Activated gamma-delta T cell treated with anti-CD3 and anti-CD28 coated beads, Interleukin-2, amount 50 U/mL, for 16 hours (primary cell): Measurements from ENCODE around the gene SEC24A.
A peak's percentile ranks its signal among the peaks of the same experiment; 100 is the strongest.
"Not testable (repeated sequence)": the region's sequence is repeated elsewhere in the genome, so short reads cannot be mapped to it uniquely, and the experiment has no call there.

Experiments
- DNase-seq: peaks from one replicate; pipeline ENCODE4 v3.0.0-alpha.2; 2020; ENCODE audit warnings: low read depth

Gene SEC24A

DNA sequence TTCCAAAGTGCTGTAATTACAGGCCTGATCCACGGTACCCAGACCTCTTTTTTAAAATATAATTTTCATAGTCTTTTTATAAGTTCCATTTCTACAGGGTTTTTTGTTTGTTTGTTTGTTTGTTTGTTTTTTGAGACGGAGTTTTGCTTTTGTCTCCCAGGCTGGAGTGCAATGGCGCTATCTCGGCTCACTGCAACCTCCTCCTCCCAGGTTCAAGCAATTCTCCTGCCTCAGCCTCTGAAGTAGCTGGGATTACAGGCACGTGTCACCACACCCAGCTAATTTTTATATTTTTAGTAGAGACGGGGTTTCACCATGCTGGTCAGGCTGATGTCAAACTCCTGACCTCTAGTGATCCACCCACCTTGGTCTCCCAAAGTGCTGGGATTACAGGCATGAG lies 2.1 kb downstream of the SEC24A start:
- not testable (repeated sequence) for DNase-seq

DNA sequence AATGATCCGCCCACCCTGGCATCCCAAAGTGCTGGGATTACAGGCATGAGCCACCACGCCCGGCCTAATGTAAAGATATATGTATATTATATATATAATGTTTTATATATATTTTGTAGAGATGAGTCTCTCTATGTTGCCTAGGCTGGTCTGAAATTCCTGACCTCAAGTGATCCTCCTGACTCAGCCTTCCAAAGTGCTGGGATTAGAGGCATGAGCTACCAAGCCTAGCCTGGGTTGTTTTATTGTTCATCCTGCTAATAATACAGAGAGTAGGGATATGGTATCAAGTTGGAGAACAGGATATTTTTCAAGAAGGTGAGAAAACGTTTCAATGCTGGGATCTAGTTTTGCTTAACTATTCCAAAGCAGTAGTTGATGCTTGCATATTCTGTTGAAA lies 2.9 kb downstream of the SEC24A start:
- DNase-seq: no peak

DNA sequence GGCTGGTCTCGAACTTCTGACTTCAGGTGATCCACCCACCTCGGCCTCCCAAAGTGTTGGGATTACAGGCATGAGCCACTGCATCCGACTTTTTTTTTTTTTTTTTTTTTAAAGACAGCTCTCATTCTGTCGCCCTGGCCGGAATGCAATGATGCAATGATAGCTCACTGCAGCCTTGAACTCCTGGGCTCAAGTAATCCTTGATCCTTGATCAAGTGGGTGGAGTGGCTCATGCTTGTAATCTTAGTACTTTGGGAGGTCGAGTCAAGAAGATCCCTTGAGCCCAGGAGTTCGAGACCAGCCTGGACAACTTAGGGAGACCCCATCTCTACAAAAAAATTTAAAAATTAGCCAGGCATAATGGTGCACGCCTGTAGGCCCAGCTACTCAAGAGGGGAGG lies 8.1 kb downstream of the SEC24A start:
- DNase-seq: no peak

DNA sequence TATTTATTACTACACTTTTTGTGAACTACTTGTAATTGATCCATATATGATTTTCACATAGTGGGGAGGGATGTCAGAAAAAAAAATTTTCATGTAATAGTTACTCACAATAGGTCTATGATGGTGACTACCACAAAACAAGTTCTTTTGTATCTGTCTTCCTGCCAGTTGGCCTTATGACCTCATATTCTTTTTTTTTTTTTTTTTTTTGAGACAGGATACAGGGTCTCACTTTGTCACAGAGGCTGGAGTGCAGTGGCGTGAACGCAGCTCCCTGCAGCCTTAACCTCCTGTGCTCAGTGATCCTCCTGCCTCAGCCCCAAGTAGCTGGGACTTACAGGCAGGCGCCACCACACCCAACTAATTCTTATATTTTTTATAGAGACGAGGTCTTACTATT lies 10.9 kb downstream of the SEC24A start:
- DNase-seq: no peak

DNA sequence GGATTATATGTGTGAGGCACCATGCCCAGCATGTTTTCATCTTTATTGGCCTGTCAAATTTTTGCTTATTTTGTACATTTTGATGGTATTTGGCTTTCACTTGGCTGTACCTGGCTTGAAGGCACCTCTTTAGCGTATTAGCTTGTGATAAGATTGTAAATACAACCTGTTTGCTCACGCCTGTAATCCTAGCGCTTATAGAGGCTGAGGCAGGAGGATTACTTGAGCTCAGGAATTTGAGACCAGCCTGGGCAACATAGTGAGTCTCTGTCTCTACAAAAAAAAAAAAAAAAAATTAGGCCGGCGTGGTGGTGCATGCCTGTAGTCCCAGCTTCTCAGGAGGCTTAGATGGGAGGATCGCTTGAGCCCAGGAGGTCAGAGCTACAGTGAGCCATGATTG lies 11.3 kb downstream of the SEC24A start:
- DNase-seq: no peak

DNA sequence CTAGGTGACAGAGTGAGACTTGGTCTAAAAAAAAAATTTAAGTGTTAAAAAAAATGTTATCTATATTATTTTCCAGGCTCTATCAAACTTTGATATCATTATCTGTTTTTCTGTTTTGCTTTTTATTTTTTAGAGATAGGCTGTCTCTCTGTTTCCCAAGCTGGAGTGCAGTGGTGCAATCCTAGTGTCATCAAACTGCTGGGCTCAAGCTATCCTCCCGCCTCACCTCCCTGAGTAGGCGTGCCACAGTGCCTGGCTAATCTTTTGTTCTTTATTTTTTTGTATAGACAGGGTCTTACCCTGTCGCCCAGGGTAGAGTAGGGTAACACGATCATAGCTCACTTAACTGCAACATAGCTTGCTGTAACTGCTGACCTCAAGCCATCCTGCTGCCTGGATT lies 14.4 kb downstream of the SEC24A start:
- no peak for DNase-seq

DNA sequence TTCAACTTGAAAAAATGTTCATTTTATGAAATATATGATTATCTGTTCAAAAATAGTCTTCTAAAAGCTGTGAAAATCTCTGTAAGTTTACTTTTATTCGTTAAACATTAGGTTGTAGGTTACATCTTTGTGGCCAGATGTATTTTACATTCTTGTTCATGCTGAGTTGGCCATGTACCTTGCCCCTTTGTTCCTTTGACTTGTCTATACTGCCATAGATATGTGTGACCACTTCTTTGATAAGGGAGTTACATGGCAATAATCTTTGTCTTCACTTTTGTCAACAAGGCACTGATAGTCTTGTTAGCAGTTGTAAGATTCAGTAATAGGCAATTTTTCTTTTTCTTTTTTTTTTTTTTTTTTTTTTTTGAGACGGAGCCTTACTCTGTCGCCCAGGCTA lies 15.9 kb downstream of the SEC24A start:
- DNase-seq: no peak

DNA sequence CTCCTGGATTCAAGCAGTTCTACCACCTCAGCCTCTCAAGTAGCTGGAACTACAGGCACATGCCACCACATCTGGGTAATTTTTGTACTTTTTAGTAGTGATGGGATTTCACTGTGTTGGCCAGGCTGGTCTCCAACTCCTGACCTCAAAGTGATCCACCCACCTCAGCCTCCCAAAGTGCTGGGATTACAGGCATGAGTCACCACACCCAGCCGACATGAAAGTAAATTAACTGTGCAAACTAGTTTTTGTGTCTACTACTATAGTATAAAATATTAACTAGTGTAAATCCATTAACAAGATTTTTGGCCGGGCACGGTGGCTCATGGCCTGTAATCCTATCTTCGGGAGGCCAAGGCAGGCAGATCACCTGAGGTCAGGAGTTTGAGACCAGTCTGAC lies 25.0 kb downstream of the SEC24A start:
- not testable (repeated sequence) for DNase-seq

DNA sequence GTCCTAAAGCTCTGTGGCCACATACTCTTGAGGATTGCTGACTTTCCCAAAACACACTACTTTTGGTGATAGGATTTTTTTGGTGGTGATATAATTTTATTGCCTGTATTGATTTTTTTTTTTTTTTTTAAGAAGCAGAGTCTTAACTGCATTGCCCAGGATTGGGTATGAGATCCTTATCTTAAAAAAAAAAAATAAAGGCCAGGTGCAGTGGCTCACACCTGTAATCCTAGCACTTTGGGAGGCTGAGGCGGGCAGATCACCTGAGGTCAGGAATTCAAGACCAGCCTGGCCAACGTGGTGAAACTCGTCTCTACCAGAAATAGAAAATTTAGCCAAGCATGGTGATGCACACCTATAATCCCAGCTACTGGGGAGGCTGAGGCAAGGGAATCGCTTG lies 28.8 kb downstream of the SEC24A start:
- not testable (repeated sequence) for DNase-seq

DNA sequence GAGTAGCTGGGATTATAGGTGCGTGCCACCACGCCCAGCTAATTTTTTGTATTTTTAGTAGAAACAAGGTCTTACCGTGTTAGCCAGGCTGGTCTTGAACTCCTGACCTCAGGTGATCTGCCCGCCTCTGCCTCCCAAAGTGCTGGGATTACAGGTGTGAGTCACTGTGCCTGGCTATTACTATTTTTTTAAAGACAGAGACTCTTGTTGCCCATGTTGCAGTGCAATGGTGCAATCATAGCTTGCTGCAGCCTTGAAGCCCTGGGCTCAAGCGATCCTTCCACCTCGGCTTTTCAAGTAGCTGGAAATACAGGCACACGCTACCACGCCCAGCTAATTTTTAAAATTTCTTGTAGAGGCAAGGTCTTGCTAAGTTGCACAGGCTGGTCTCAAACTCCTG lies 41.6 kb downstream of the SEC24A start:
- not testable (repeated sequence) for DNase-seq

DNA sequence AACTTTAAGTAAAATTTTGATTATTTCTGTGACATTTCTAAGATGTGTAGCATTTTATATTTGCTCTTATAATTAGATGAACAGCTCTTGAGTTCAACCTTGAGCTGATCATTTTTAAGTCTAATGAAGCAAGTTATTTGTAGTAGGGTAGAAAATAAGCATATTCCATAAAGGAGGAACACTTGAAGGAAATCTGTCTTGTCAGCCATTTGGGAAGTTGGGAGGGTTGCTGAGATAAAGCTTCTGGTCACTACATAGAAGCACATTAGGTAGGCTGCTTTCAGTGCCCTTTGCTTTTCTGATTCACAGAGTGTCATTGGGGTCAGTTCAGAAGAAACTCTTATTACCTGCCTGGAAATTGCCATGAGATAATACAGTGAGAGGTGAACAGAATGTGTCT lies 44.1 kb downstream of the SEC24A start:
- DNase-seq: no peak

DNA sequence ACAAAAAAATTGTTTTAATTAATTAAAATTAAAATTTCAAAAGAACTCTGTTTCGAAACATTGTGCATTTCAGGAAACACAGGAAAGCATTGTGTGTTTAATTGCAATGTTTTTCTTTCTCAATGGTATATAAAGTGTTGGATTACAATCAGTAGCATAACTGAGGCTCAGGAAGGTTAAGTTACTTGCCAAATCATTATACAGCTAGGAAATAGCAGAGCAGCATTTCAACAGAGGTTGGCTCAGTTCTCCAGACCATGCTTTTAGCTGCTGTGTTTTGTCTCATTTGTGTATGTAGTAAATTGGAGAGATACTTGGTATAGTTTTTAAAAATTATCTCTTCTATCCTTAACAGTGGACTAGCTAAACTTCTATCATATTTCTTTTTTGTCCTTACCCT lies 59.7 kb downstream of the SEC24A start:
- DNase-seq: no peak

DNA sequence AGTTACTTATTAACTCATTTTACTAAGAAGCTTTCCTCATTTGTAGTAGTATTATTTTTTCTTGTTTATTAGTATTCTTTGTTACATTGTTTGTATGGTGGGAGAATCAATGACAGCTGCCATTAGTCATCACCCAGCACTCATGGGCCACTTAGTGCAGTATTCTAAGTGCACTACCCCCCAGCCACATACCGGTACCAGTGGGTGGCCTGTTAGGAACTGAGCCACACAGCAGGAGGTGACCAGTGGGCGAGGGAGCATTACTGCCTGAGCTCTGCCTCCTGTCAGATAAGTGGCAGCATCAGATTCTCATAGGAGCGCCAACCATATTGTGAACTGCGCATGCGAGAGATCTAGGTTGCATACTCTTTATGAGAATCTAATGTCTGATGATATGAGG lies 65.5 kb downstream of the SEC24A start:
- DNase-seq: no peak

DNA sequence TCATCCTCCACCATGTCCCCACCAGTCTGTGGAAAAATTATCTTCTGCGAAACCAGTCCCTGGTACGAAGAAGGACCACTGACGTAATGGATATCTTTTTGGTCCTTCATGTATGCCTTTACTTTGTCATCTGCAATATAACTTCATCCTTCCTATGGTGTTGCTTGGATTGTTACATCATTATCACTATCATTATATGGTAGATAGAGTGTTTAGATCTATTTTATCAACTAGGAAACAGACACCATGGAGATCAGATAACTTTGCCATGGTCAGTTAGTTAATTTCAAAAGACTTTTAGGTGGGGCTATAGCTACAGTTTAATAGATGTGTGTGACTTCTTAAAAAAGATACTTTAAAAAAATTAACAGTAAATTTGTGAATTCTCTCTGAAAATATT lies 66.0 kb downstream of the SEC24A start:
- no peak for DNase-seq

DNA sequence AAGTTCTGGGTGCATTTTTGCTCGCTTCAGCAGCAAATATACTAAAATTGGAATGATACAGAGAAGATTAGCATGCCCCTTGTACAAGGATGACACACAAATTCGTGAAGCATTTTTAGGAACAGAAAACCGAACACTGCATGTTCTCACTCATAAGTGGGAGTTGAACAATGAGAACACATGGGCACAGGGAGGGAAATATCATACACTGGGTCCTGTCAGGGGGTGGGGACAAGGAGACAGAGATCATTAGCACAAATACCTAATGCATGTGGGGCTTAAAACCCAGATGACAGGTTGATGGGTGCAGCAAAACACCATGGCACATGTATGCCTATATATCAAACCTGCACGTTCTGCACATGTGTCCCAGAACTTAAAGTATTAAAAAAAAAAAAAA lies 66.9 kb downstream of the SEC24A start:
- DNase-seq: not testable (repeated sequence)

DNA sequence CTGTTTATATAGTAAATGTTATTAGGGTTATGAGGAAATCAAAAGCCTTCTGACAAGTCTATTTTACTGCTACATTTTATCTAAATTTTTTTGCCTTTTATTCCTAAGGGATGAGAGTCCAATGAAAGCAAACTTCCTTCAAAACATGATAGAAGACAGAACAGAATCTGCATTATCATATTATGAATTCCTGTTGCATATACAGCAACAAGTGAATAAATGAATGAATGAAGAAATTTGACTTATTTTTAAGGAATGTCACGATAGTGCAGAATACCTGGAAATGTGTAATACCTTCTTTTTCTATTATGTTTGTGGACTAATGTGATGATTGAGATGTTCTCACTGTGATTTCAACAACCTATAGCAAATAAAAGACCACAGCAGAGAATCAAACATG lies 76.3 kb downstream of the SEC24A start:
- no peak for DNase-seq

DNA sequence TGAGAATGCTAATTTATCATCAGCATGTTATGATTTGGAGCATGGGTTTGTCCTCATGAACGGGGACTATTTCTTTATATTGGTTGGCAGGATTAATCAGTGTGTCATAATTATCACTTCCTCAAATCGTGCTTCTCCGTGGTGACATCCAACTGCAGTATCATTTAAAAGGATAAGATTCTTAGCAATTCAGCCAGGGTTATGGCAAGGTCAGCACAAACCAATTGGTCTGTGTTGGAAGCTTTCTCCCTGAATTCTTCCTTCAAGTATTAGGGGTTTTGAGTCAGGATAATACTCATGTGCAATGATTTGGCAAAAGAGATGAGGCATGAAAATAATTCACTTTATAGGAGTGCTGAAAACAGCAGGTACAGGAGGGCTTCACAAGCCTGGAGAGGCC lies 84.2 kb downstream of the SEC24A start:
- no peak for DNase-seq

DNA sequence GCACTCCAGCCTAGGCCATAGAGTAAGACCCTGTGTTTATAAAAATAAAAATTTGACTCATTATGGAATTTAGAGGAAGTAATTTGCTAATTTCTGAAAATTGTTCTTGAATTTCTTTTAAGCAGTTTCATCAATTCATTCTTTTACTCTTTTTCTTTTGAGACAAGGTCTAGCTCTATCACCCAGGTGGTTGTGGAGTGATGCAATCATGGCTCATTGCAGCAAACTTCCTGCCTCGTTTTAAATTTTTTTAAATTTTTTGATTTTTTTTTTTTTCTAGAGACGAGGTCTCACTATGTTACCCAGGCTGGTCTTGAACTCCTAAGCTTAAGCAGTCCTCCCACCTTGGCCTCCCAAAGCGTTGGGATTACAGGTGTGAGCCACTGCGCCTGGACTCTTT lies 86.7 kb downstream of the SEC24A start:
- no peak for DNase-seq

DNA sequence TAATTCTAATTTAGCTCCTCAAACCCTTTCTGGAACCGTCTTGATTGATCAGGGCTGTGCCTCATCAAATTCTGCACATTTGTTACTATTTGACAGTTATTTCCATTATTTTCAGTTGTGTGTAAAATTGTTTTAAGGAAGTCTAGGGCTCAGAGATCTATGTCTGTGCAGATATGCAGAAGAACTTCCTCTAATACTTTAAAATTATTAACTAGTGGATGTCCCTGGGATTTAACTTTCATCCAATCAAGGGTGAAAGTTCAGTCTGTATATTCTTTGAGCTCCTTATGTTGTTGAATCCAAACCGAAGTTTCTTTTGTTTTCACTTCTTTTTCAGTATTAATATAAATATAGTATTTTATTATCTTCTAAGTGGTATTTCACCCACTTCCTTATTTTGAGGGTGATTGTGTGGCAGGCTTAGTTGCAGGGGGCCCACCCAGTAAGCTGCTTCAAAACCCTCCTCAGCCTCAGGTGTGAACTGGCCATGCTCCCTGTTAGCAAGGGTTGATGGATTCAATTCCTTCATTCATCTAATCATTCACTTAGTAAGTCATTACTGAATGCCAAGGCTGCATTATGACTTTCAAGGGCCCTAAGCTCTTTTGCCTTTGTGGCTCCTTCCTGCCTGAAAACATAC lies 87.7 kb downstream of the SEC24A start:
- no peak for DNase-seq

DNA sequence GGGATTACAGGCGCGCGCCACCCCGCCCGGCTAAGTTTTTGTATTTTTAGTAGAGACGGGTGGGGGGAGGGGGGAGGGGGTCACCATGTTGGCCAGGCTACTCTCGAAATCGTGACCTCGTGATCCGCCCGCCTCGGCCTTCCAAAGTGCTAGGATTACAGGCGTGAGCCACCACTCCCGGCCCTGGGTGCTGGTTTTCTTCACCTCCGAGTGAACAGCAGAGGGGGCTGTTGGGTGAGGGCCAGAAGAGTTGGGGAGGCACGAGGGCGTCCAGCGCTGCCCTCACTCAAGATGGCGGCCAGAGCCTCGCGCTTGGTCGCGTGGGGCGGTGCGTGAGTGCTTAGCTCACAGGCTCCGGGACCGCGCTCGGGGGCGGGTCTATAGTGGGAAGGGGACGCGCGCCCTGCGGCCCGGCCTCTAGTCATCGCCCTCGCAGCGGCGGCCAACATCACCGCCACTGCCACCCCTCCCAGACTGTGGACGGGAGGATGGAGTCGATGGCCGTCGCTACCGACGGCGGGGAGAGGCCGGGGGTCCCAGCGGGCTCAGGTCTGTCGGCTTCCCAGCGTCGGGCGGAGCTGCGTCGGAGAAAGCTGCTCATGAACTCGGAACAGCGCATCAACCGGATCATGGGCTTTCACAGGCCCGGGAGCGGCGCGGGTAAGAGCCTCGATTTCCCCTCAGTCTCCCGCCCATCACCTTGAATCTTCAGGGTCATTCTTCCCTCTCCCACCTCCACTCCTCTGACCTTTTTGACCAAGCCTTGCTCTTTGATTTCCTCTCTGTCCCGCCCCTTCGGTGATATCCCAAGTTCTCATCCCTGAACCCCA lies 89.8 kb downstream of the SEC24A start, which contains the start of gene CAMLG:
Gene CAMLG, plus strand, starts transcription at position 416 of the 830 bp plus-strand sequence. Its CDS starts 73 bp downstream, at position 489.
- peak; percentile 96 for DNase-seq

DNA sequence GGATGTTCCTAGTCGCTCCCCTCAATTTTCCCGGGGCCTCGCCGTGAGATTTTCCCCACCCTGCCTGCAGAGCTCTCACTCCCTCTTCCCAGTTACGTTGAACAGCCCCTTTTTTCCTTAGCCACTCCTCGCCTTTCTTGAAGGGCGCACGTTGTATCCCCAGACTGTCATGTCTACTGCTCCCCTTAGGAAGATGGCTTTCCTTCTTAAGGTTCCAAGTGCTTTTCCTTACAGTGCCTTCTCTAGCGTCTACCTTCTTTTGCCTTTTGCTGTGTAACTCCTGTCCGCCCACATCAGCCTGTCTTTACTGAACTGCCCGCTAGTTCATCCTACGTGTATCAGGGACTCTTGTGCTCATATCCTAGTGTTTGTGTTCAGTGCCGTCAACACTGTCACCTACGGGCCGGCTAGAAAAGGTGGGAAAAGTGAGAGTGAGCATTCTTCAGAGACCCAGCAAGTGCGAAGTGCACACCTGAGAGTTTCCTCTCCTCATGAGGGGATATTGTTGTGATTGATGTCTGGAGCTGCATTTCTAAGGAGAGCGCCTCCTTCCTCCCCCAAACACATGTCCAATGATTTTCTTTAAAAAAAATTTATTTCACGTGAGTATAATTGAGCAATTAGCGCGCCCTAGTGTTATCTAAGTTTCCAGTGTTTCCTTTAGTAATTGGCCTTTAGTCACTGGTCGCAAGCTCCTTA lies 90.5 kb downstream of the SEC24A start:
- DNase-seq: no peak

DNA sequence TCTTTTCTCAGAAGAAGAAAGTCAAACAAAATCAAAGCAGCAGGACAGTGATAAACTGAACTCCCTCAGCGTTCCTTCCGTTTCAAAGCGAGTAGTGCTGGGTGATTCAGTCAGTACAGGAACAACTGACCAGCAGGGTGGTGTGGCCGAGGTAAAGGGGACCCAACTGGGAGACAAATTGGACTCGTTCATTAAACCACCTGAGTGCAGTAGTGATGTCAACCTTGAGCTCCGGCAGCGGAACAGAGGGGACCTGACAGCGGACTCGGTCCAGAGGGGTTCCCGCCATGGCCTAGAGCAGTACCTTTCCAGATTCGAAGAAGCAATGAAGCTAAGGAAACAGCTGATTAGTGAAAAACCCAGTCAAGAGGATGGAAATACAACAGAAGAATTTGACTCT lies 92.5 kb downstream of the SEC24A start:
- no peak for DNase-seq

DNA sequence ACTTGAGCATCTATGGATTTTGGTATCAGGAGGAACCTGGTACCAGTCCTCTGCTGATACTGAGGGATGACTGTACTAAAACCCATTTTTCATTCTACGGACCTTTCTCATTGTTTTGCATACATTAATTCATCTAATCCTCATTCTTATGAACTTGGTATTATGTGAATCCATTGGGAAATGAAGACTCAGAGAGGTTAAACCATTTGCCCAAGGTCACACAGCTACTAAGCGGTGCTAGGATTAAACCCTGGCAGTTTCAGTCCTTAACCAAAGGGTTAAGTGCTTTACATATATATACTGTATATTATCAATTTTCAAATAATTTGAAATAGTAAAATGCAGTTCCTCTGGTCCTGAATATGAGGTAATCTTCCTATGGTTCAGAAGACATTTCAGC lies 93.5 kb downstream of the SEC24A start:
- no peak for DNase-seq
